Neural cell (in vitro differentiated cells): ENCODE results near the gene ZDBF2.
A peak's percentile ranks its signal among the peaks of the same experiment; 100 is the strongest.

Experiments used
- CTCF ChIP-seq: fragments of 450-650 bp; IDR thresholded peaks from 2 replicates; pipeline ENCODE4 v1.5.1; 2014; ENCODE audit warnings: antibody characterized with exemption, mild to moderate bottlenecking, moderate library complexity; ENCODE audit not compliant: poor library complexity, severe bottlenecking
- EP300 ChIP-seq: fragments of 450-650 bp; conservative IDR thresholded peaks from 2 replicates; pipeline ENCODE4 v1.6.1; 2014; ENCODE audit warnings: antibody characterized with exemption, mild to moderate bottlenecking, moderate library complexity; ENCODE audit not compliant: poor library complexity, severe bottlenecking
- EZH2 ChIP-seq: fragments of 200-600, 300-800 bp; shearing (Covaris generic), sonication (generic); IDR thresholded peaks from 2 replicates; pipeline ENCODE4 v1.6.1; 2014; ENCODE audit warnings: antibody characterized with exemption, low read length, borderline replicate concordance, mild to moderate bottlenecking; ENCODE audit not compliant: insufficient read depth, poor library complexity, severe bottlenecking
- MXI1 ChIP-seq: fragments of 450-650 bp; conservative IDR thresholded peaks from 2 replicates; pipeline ENCODE4 v1.6.1; 2014; ENCODE audit warnings: antibody characterized with exemption, mild to moderate bottlenecking; ENCODE audit not compliant: poor library complexity, severe bottlenecking
- POLR2AphosphoS5 ChIP-seq: IDR thresholded peaks from 2 replicates; pipeline ENCODE4 v1.6.1; 2012
- RAD21 ChIP-seq: fragments of 450-650 bp; conservative IDR thresholded peaks from 2 replicates; pipeline ENCODE4 v1.6.1; 2014; ENCODE audit warnings: antibody characterized with exemption, mild to moderate bottlenecking, moderate library complexity
- SMC3 ChIP-seq: fragments of 450-650 bp; conservative IDR thresholded peaks from 2 replicates; pipeline ENCODE4 v1.6.1; 2014; ENCODE audit warnings: antibody characterized with exemption, mild to moderate bottlenecking, moderate library complexity; ENCODE audit not compliant: poor library complexity
- TAF1 ChIP-seq: IDR thresholded peaks from 2 replicates; pipeline ENCODE4 v1.6.1; 2012; ENCODE audit warnings: low read depth
- TF ChIP-seq, protein P1 (sequence below): IDR thresholded peaks from 2 replicates; pipeline ENCODE4 v1.6.1; 2012; ENCODE audit warnings: borderline replicate concordance

- peak; percentile 29 for TF ChIP-seq POLR2AphosphoS5
- TF ChIP-seq TAF1, result no peak
- TF ChIP-seq CTCF, result no peak
- no peak for TF ChIP-seq EP300
- TF ChIP-seq, protein P1, sequence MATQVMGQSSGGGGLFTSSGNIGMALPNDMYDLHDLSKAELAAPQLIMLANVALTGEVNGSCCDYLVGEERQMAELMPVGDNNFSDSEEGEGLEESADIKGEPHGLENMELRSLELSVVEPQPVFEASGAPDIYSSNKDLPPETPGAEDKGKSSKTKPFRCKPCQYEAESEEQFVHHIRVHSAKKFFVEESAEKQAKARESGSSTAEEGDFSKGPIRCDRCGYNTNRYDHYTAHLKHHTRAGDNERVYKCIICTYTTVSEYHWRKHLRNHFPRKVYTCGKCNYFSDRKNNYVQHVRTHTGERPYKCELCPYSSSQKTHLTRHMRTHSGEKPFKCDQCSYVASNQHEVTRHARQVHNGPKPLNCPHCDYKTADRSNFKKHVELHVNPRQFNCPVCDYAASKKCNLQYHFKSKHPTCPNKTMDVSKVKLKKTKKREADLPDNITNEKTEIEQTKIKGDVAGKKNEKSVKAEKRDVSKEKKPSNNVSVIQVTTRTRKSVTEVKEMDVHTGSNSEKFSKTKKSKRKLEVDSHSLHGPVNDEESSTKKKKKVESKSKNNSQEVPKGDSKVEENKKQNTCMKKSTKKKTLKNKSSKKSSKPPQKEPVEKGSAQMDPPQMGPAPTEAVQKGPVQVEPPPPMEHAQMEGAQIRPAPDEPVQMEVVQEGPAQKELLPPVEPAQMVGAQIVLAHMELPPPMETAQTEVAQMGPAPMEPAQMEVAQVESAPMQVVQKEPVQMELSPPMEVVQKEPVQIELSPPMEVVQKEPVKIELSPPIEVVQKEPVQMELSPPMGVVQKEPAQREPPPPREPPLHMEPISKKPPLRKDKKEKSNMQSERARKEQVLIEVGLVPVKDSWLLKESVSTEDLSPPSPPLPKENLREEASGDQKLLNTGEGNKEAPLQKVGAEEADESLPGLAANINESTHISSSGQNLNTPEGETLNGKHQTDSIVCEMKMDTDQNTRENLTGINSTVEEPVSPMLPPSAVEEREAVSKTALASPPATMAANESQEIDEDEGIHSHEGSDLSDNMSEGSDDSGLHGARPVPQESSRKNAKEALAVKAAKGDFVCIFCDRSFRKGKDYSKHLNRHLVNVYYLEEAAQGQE, result no peak
- TF ChIP-seq SMC3, result no peak
- TF ChIP-seq MXI1, result no peak
- TF ChIP-seq RAD21, result no peak
- TF ChIP-seq EZH2, result no peak
Observed at GRCh38 chr2:206276169-206276942, 1.9 kb downstream of the ZDBF2 start.
